PFSK-1 (cell line): ENCODE measurements around the gene ATL2.

Source experiments
- REST ChIP-seq, 2 experiments: IDR thresholded peaks; 2 replicates each; pipeline versions ENCODE4 v1.6.1 to v1.8.0; 2011 to 2012; ENCODE audit warnings: low read depth in 2 of 2, low read length in 2 of 2, control low read depth in 1 of 2, inconsistent platforms in 1 of 2, mild to moderate bottlenecking in 1 of 2, moderate library complexity in 1 of 2; ENCODE audit not compliant: insufficient read depth in 1 of 2
- SIN3A ChIP-seq: IDR thresholded peaks from 2 replicates; pipeline ENCODE4 v1.6.1; 2012; ENCODE audit warnings: mild to moderate bottlenecking, low read length, moderate library complexity, borderline replicate concordance; ENCODE audit not compliant: insufficient read depth

- TF ChIP-seq REST (IDR thresholded peaks at IDR 0.05; ENCODE audit: insufficient read depth in 1 of 2, low read depth in 2 of 2, low read length in 2 of 2): no peak
- no peak for TF ChIP-seq SIN3A
Measured at GRCh38 chr2:38279201-38279600, 97.9 kb downstream of the ATL2 start.
